ENCODE data around the gene OR10R2.
"Not testable (repeated sequence)": the region's sequence is repeated elsewhere in the genome, so short reads cannot be mapped to it uniquely, and the experiment has no call there.

OR10R2 gene, protein sequence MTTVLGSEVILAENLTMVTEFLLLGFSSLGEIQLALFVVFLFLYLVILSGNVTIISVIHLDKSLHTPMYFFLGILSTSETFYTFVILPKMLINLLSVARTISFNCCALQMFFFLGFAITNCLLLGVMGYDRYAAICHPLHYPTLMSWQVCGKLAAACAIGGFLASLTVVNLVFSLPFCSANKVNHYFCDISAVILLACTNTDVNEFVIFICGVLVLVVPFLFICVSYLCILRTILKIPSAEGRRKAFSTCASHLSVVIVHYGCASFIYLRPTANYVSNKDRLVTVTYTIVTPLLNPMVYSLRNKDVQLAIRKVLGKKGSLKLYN

DNA sequence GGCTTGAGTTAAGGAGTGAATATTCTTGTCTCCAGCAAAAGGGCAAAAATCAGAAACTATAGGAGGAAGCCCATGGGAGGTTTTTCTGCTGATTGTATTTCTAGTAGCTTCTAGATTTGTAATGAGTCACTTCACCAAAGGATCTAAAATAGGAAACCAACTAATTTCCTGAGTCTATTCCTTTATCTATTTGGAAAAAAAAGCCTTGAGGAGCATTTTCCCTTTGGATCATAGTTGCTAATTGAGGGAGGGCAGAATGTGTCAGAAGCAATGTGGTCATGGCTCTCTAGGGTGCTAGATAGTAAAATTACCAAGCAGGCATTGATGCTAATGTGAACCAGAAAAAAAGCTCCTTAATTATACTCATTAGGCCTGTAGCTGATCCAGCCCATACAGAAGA, at the start of gene OR10R2:
TSS of gene OR10R2 (plus strand) at position 301 of the 400 bp plus-strand sequence. CDS start 106 bp downstream, outside the sequence.
- no peak for DNase-seq (ENCODE audit: low read depth)

DNA sequence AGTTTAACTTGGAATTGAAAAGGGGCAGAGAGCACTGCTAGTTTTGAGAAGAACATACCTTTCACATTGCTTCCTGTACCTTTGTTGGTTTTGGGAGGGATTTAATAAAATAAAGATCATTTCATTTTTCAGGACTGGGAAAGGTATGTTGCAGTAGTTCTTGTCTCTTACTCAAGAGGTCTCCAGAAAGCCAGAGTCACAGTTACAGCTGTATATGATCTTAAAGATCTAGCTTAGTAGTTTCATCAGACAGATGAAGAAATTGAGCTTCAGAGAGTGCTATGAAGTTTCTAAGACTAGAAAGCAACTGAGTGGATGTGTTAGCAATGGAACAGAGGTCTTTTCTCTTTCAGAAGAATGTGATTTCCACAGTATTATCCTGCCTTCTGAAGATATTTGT, 47.0 kb upstream of the OR10R2 start:
- no peak for DNase-seq (ENCODE audit: low read depth)

DNA sequence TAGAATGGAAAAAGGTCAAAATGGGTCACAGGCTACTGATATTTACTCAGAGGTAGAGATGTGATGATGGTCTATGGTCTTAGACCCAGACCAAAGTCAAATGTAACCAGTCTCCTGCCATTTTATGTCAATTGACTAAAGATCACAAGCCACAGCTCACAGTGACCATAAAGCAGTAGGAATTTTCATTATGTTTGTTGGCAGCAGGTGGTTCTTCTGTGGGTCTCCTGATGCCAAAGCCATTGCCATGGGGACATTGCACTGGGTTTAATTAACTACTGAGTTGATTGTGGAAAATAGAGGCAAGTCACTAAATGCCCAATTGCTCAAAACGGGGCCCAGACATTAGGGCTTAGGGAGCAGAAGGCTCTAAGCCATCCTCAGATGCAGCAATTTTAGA, 45.9 kb upstream of the OR10R2 start, which contains the start of gene OR10K2:
TSS of gene OR10K2 (minus strand) at position 101 of the 400 bp plus-strand sequence. CDS start 5,371 bp downstream, outside the sequence.
- no peak for DNase-seq (ENCODE audit: low read depth)

DNA sequence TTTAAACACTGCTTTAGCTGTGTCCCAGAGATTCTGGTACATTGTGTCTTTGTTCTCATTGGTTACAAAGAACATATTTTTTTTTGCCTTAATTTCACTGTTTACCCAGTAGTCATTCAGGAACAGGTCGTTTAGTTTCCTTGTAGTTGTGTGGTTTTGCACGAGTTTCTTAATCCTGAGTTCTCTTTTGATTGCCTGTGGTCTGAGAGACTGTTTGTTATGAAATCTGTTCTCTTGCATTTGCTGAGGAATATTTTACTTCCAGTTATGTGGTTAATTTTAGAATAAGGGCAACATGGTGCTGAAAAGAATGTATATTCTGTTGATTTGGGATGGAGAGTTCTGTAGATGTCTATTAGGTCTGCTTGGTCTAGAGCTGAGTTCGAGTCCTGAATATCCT, 41.9 kb upstream of the OR10R2 start:
- DNase-seq (ENCODE audit: low read depth) = not testable (repeated sequence)

DNA sequence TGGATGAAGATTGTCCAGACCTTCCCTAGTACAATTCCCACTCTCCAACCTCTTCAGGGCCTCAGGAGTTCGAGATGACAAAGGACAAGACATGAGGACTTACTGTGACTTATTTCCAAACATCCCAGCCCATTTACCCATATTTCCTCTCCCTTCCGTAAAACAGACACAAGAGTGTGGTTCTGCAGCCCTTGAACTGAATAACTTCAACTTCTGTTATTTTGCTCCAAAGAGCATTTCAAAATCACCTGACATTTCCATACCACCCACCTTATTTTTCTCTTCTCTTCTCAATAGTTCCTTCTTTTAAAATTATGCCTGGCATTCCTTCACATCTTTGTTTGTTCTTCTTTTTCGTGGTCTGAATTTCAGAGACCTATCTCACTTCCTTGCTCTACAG, 37.3 kb upstream of the OR10R2 start:
- DNase-seq (ENCODE audit: low read depth) = no peak

DNA sequence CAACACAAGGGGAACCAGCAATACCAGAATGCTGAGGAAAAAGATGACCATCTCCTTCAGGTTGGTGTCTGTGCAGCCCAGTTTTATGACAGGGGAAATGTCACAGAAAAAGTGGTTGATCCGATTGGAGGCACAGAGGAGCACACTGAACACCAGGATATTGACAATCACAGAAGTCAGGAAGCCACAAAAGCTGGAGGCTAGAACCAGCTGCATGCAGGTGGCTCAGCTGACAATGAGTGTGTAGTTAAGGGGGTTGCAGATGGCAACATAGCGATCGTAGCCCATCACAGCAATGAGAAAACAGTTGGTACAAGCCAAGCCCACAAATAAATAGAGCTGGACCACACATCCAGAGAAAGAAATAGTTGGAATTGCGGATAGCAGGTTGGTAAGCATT, 26.6 kb upstream of the OR10R2 start:
- no peak for DNase-seq (ENCODE audit: low read depth)

DNA sequence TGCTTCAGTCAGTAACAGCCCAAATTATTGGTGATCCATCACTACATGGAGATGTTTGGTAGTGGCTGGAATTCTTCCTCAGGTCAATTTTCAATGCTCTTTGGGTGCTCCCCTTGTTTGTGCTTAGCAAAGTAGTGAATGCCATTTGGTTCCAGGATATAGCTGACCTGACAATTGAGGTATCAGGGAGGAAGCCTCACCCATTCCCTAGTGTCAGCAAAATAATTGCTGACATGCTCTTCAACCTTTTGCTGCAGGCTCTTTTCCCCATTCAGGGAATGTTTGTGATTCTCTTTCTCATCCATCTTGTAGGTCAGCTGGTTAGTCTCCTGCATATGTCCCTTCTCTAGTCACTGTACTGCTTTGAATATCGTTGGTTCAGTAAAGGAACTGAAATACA, 17.5 kb upstream of the OR10R2 start:
- no peak for DNase-seq (ENCODE audit: low read depth)

DNA sequence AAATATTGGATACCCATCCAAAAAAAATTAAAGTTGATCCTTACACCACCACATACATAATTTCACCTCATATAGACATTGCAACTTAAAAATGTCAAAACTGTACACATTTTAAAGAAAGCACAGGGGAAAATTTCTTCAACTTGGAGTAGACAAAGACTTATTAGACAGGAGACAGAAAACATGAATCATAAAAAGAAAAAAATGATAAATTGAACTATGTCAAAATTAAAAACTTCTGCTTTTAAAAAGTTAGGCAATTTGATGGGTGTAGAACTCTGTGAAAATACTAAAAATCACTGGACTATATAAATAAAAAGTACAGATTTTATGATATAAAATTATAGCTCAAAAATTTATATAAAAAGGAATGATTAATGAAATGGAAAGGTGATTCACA, 14.8 kb upstream of the OR10R2 start:
- DNase-seq (ENCODE audit: low read depth) = no peak

DNA sequence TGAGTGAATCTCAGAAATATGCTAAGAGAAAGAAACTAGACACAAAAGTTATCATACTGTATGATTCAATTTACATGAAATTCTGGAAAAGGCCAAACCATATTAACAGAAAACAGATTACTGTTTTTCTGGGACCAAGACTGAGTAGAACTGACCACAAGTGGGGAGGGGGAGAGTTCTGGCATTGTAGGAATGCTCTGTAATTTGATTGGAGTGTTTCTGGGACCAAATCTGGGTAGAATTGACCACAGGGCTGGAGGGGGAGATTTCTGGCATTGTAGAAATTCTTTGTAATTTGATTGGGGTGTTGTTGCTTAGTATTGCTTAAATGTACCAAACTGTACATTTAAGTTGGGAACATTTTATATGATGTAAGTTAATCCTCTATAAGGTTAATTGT, 13.8 kb upstream of the OR10R2 start:
- no peak for DNase-seq (ENCODE audit: low read depth)

DNA sequence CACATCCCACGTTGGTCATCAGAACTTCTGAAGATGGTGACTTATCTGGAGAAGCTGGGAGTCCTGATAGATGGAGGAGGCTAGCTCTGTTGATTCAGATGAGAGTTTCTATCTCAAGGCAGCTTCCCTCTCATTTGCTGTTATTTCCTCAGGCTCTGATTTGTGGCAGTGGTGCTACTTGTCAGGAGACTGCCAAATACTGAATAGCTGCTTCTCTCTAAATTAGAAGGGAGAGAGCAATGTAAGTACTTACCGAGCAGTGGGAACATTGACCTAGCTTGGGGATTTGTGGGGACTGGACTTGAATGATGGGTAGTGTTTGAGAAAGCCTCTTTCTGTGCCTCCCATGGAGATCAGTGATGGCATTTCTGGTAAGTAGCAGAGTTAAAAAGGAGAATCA, 10.5 kb upstream of the OR10R2 start, which contains the start of gene OR10K1:
TSS of gene OR10K1 (plus strand) at position 301 of the 400 bp plus-strand sequence. CDS start 3,728 bp downstream, outside the sequence.
- no peak for DNase-seq (ENCODE audit: low read depth)

DNA sequence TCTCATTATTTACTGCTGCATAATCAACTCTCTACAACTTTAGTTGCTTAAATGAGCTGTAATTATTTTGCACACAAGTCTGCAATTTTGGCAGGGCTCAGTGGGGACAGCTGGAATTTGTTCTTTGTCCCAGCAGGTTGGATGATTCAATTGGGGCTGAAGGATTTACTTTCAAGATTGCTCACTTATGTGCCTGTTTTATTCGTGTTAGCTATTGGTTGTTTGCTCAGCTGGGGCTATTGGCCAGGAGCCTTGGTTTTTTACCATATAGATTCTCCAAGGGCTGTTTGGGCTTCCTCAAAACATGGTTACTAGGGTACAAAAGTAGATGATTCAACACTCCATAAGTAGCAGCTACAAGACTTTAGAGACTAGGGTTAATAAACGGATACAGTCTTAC, 13.4 kb downstream of the OR10R2 start:
- no peak for DNase-seq (ENCODE audit: low read depth)

DNA sequence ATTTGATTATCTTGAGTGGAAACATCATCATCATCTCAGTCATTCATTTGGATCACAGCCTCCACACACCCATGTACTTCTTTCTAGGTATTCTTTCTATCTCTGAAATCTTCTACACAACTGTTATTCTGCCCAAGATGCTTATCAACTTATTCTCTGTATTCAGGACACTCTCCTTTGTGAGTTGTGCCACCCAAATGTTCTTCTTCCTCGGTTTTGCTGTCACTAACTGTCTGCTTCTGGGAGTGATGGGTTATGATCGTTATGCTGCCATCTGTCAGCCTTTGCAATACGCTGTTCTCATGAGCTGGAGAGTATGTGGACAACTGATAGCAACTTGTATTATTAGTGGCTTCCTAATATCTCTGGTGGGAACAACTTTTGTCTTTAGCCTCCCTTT, 19.3 kb downstream of the OR10R2 start:
- no peak for DNase-seq (ENCODE audit: low read depth)

DNA sequence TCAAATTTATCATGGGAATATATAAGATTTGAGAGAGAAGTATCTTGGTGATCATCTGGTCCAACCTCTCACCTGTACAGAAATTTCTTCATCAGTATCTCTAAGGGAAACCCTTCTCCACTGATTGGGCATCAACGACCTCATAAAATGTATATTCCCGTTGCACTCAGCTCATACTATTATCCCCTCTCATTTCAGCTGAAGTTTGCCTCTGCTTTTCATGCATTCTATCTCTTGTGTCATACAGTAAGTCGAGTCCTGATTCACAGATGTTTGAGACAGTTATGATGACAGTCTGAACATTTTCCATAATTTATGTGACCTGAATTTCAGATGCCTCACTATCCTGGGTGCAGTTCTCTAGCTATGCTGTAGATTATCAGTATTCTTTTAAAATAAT, 21.0 kb downstream of the OR10R2 start:
- no peak for DNase-seq (ENCODE audit: low read depth)

DNA sequence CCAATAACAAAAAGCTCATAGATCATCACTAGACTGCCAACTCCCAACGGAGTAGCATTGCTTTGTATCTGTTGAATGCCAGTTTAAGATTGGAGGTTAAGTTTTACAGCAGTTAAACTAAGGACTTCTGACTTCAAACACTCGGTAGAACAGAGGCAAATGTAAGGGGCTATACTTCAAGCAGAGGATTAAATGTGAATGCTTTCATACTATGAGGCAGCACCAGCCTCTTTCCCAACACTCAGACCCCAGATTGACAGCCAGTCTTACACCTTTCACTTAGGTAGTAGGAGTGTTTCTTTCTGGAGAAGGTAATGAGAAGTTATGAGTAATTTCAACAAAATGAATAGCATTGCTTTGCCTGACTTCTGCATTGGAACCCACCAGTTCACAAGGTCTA, 22.8 kb downstream of the OR10R2 start:
- DNase-seq (ENCODE audit: low read depth) = no peak

DNA sequence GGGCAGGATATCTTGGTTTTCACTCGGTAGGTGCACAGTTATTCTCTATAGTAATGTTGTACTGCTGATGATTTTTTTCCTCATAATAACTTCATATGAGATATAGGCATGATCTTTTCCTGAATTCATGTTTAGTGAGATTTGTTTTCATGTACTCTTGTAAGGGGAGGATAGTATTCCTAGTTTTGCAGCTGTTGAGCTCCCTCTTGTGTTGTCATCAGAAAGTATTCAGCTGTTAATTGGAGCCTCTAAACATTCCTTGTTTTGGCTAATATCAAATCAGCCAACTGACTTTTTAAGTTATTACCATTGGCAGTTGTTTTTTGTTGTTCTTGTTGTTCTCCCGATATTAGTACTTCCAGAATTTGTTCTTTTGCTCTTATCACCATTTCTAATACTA, 24.4 kb downstream of the OR10R2 start:
- no peak for DNase-seq (ENCODE audit: low read depth)

DNA sequence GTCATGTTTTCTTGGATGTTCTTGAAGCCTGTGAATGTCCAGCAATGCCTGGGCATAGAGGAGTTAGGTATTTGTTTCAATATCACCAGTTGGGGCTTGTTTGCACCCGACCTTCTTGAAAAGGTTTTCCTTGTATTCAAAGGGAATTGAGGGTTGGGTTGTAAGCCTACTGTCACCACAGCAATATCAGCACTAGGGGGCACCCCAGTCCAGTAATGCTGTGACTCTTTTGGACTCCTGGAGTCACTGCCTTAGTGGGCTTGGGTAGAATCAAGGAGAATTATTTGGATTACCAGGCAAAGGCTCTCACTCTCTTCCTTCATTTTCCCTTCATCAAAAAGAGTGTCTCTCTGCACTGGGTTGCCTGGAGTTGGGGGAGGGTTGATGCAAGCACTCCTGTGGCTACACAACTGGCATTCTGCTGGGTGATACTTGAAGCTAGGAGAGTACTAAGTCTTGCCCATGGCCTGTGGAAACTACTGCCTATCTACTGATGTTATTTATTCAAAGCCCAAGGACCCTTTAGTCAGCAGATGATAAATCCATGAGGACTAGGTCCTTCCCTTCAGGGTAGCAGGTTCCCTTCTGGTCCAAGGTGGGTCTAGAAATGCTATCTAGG, 34.5 kb downstream of the OR10R2 start:
- DNase-seq (ENCODE audit: low read depth) = no peak

DNA sequence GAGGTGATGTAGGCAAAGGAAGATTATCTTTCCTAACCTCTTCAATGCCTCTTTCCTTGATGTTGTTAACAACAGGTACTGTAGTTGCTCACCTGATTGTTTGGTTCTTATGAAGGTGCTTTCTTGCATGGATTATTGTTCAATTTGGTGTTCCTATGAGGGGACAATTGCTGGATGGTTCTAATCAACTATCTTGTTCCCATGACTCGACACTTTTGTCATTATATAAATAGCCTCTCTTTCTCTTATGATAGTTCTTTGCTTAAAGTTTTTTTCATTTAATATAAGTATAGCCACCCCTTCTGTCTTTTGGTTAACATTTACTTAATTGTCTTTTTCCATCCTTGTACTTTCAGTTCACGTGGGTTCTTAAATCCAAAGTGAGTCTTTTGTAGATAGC, 35.5 kb downstream of the OR10R2 start:
- DNase-seq (ENCODE audit: low read depth) = no peak

DNA sequence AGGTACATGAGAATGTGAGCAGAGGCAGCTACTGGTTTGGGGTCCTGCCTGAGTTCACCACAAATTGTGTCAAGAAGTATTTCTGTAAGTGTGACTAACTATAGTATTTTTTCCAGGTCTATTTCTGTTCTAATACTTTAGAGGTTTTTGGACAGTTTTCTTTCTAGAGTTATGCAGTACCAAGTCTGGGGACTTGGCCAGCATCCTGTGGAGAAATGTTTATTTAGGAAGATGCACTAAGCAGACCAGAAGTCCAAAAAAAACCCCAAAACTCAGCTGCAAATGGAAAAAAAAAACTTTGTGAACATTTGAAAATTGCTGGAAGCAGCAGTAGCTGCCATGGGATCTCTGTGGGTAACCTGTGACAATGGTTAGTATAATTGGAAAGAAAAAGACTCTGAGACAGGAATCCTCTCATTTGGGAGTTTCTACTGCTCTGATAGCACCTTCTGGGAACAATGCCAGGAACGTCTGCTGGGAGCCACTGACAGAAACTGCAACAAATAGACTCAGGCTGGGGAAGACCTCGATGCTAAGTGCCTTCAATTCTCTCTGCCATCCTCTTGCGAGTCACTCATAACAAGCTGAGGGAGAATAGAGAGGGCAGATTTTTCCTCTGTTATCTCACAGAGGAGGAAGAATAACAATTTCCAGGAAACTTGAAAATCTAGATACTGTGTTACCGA, 37.6 kb downstream of the OR10R2 start:
- no peak for DNase-seq (ENCODE audit: low read depth)

DNA sequence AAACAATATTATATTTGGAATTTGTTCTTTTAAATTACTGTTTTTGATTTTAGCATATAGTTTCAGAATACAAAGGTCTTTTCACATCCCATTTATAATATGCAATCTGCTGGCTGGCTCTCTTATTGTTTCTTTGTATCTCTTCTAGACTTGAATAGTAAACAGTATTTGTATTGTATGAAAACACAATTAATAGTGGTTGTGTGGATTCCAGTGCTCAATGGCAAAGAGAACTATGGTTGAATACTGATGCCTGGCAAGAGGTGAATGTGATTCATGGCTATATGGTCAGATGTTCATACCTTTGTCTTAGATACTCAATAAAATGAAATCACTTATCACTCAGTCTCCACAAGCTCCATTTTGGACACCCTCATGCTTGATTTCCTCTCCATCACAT, 44.9 kb downstream of the OR10R2 start:
- no peak for DNase-seq (ENCODE audit: low read depth)

DNA sequence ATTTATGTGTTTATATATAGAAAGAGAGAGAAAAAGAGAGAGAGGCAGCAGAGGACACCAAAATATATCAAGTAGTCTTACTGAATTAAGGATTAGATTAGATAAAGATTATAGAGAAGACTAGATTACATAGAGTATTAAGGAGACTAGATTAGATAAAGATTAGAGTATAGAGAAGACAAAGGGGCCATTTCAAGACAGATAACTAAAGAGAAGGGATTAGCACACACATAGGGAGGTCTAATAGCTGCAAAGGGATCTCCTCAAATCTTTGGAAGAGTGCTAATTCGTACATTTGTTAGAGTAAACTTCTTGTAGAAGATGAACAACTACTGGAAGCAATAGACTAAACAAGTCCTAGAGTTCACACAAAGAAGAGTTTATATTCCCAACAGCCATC, 48.0 kb downstream of the OR10R2 start:
- DNase-seq (ENCODE audit: low read depth) = no peak

DNA sequence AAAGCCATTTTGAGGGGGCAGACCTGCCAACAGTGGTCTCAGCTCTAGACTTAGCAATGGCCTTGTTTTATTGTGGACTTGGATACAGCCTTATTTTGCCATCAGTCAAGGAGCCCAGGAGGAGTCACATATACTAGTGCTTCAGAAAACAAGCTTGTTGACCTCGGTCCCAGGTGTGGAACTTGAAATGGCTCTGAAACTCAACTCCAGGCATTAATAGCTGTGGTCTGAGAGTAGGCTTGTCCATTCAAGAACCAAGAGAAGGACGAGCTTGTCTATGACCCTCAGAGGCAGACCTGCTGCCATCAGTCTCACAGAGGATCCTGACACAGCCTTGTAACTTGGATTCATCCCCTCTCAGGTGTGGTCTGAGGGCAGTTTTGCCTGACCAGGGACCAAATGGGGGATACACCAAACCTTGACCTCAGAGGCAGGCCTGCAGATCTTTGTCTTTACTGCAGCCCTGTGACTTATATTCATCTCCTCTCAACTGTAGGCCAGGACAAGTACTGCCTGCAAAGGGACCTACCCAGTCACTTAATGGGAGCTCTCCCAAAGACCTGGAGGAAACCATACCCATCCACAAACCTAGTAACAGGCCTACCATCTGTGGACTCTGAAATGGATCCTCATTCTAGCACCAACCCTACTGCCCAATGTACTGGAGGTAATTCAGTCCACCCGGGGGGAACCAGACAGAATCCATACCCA, 49.1 kb downstream of the OR10R2 start:
- DNase-seq (ENCODE audit: low read depth) = no peak

DNA sequence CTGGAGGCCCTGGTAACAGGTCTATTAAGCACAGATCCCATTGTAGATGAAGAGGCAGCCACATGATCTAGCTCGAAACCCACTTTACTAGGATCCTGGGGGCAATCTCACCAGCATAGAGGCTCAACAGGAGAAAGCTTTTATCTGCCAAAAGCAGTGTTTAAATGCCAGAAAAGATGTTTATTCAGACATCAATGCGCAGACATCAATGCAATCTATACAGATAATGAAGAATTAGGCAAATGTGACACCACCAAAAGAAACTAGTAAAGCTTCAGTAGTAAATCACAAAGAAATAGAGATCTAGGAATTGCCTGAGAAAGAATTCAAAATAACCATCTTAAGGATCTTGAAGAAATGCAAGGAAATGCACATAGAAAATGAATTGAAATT, 49.6 kb downstream of the OR10R2 start:
- no peak for DNase-seq (ENCODE audit: low read depth)
